Neural crest cell (in vitro differentiated cells): ENCODE data around the gene PEA15. TPM values are rescaled to one million over a fixed set of nuclear protein-coding genes. Genes with fewer than 3 reads are reported as not detected.

Experiments used
- DNase-seq: peaks from one replicate; pipeline ENCODE4 v3.0.0; 2021; ENCODE audit warnings: low read depth, mixed read lengths, low spot score
- H3K27ac Mint-ChIP-seq: one replicate; pipeline ENCODE4 v1.8.0; 2021; ENCODE audit warnings: mild to moderate bottlenecking, mixed read lengths; ENCODE audit not compliant: unreplicated experiment
- H3K27me3 Mint-ChIP-seq: 2 replicates; pipeline ENCODE4 v1.8.0; 2021; ENCODE audit warnings: low read depth, mild to moderate bottlenecking, mixed read lengths
- H3K36me3 Mint-ChIP-seq: 2 replicates; pipeline ENCODE4 v1.8.0; 2021; ENCODE audit warnings: low read depth, mild to moderate bottlenecking, mixed read lengths
- H3K4me1 Mint-ChIP-seq: 2 replicates; pipeline ENCODE4 v1.8.0; 2021; ENCODE audit warnings: mixed read lengths
- H3K4me3 Mint-ChIP-seq: one replicate; pipeline ENCODE4 v1.8.0; 2021; ENCODE audit warnings: mild to moderate bottlenecking, mixed read lengths
- H3K9me3 Mint-ChIP-seq: 2 replicates; pipeline ENCODE4 v1.8.0; 2021; ENCODE audit warnings: mixed read lengths
- long read RNA-seq: library from polyadenylated mRNA; unstranded; transcript quantifications from one replicate; pipeline ENCODE4 v2.0.0, GENCODE V29; 2020
- total RNA-seq: library from RNA; stranded (reverse); gene quantifications from 2 replicates; pipeline ENCODE4 v1.2.1, GENCODE V29; 2021
- TF ChIP-seq, protein P1 (sequence below): fragments of 200-600 bp; sonication (generic); conservative IDR thresholded peaks from 2 replicates; pipeline ENCODE4 v1.5.0; 2021; ENCODE audit warnings: antibody characterized with exemption, mild to moderate bottlenecking

The PEA15 gene, protein sequence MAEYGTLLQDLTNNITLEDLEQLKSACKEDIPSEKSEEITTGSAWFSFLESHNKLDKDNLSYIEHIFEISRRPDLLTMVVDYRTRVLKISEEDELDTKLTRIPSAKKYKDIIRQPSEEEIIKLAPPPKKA
- total RNA-seq = 113 and 117 TPM in 2 replicates
- long read RNA-seq, partial matches to known transcripts = 8 of 9 reads
- long read RNA-seq, other reads (novel, unspliced or antisense) = 1 of 9 reads

DNA sequence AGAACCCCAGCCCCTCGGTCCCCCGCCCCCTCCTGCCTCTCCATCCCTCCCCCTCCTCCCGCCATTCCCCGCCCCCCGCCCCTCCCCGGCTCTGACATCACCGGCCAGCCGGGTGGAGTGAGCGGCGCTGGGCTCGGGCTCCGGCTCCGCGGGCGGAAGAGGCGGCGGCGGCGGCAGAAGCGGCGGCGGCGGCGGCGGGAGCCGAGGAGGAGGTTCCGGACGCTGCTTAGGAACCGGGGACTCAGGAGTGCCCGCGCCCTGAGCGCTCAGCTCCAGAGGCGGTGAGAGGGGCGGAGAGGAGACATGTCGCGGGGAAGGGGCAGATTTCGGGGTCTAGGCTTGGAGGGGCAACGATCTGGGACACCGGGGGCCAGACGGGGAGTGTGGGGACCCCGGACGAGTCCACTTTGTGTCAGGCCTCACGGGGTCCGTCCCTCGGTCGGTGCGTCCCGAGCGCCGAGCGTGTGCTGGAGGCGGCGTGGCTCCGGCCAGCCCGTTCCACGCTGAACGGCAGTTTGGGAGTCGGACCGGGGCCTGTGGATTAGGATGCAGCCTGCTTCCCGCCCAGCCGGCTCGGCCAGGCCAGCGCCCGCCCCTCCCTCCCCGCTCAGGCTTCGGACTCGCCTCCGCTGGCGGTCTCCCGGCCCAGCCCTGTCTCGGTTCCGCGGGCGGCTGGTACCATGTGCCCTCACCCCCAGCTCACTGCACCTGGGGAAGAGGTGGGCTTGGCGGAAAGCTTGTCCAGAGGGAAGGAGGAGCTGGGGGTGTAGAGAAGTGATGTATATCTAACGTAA, at the start of gene PEA15:
PEA15 (plus strand) TSS at position 143 of the 794 bp plus-strand sequence. CDS start 6,161 bp downstream, outside the sequence.
- no peaks in the 10 kb centered on the region for H3K27me3 Mint-ChIP-seq
- DNase-seq = peak; percentile 59
- no peaks in the 10 kb centered on the region for H3K9me3 Mint-ChIP-seq
- peak within 1 kb of the TSS; percentile 93 for H3K27ac Mint-ChIP-seq
- H3K4me3 Mint-ChIP-seq = peak within 1 kb of the TSS; percentile 87
- TF ChIP-seq, protein P1, sequence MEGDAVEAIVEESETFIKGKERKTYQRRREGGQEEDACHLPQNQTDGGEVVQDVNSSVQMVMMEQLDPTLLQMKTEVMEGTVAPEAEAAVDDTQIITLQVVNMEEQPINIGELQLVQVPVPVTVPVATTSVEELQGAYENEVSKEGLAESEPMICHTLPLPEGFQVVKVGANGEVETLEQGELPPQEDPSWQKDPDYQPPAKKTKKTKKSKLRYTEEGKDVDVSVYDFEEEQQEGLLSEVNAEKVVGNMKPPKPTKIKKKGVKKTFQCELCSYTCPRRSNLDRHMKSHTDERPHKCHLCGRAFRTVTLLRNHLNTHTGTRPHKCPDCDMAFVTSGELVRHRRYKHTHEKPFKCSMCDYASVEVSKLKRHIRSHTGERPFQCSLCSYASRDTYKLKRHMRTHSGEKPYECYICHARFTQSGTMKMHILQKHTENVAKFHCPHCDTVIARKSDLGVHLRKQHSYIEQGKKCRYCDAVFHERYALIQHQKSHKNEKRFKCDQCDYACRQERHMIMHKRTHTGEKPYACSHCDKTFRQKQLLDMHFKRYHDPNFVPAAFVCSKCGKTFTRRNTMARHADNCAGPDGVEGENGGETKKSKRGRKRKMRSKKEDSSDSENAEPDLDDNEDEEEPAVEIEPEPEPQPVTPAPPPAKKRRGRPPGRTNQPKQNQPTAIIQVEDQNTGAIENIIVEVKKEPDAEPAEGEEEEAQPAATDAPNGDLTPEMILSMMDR = no peak
- H3K4me1 Mint-ChIP-seq = peaks cover 58% of the 10 kb centered on the region
- peaks cover 3% of the 10 kb centered on the region for H3K36me3 Mint-ChIP-seq

DNA sequence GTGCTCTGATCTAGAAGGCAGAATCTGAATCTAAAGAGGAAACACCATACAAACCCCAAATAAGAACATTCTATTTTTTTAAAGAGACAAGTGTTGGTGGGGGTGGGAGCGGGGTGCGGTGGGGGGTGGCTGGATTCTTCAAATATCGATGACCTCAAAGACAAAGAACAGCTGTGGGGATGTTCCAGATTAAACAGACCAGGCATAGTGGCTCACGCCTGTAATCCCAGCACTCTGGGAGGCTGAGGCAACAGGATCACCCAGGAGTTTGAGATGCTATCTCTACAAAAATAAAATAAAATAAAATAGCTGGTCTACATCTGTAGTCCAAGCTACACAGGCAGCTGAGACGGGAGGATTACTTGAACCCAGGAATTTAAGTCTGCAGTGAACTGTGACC, 48.8 kb upstream of the PEA15 start:
- TF ChIP-seq, protein P1 = no peak

DNA sequence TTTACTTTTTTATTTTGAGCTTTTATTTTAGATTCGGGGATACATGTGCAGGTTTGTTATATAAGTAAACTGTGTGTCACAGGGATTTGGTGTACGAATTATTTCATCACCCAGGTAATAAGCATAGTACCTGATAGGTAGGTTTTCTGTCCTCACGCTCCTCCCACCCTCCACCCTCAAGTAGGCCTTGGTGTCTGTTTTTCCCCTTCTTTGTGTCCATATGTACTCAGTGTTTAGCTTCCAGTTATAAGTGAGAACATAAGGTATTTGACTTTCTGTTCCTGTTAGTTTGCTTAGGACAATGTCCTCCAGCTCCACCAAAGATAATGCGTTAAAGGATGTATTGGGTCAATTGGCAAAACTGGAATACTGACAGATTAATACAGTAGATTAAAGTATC, 48.0 kb upstream of the PEA15 start:
- Mint-ChIP-seq H3K27me3 (no peaks in the 10 kb centered on the region), H3K4me1 (peaks cover 11% of the 10 kb centered on the region), H3K9me3 (no peaks in the 10 kb centered on the region), H3K36me3 (no peaks in the 10 kb centered on the region), H3K4me3 (no peak overlapping the region), H3K27ac (no peak overlapping the region)
- no peak for DNase-seq
- TF ChIP-seq, protein P1 = no peak

More for the DNA sequence above, 48.8 kb upstream of the PEA15 start:
- DNase-seq = no peak
- Mint-ChIP-seq H3K36me3 (no peaks in the 10 kb centered on the region), H3K9me3 (no peaks in the 10 kb centered on the region), H3K4me3 (no peak overlapping the region), H3K27me3 (no peaks in the 10 kb centered on the region), H3K27ac (no peak overlapping the region), H3K4me1 (peaks cover 3% of the 10 kb centered on the region)

DNA sequence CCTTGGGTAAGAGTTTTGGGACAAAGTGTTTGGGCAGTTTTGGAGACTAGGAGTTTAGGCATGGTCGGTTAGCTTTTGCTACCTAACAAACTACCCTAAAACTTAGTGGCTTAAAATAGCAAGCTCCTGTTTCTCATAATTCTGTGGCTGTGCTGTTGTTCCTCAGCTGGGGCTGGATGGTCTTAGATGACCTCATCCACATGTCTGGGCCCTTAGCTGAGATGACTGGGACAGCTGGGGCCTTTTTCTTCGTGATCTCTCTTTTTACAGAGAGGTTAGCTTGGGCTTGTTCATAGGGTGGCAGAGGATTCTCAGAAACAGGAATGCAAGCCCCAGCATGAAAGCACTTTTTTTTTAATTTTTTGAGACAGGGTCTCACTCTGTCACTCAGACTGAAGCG, 47.2 kb upstream of the PEA15 start:
- H3K9me3 Mint-ChIP-seq = no peaks in the 10 kb centered on the region

DNA sequence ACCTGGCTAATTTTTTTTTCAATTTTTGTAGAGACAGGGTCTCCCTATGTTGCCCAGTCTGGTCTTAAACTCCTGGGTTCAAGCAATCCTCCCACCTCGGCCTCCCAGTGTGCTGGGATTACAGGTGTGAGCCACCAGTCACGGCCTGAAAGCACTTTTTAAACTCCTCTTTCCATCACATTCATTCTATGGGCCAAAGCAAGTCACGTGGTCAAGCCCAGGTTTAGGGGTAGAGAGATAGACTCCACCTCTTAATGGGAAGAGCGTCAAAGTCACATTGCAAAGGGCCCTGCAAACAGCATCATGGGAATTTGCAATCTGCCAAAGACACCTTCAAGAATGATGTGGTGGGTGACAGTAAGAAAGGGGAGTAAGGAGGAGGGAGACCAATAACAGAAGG, 46.6 kb upstream of the PEA15 start:
- no peak for DNase-seq

More for the DNA sequence above, 47.2 kb upstream of the PEA15 start:
- no peaks in the 10 kb centered on the region for H3K27me3 Mint-ChIP-seq
- H3K27ac Mint-ChIP-seq = no peak overlapping the region
- DNase-seq = no peak
- TF ChIP-seq, protein P1 = no peak
- no peak overlapping the region for H3K4me3 Mint-ChIP-seq
- no peaks in the 10 kb centered on the region for H3K36me3 Mint-ChIP-seq
- peaks cover 16% of the 10 kb centered on the region for H3K4me1 Mint-ChIP-seq

More for the DNA sequence above, 46.6 kb upstream of the PEA15 start:
- TF ChIP-seq, protein P1 = no peak
- Mint-ChIP-seq H3K27me3 (no peaks in the 10 kb centered on the region), H3K4me3 (no peak overlapping the region), H3K27ac (no peak overlapping the region), H3K9me3 (peaks cover under 1% of the 10 kb centered on the region), H3K36me3 (no peaks in the 10 kb centered on the region), H3K4me1 (peaks cover 21% of the 10 kb centered on the region)
